Measurements from ENCODE around the gene CSNK1G3. TPM values are rescaled to one million over a fixed set of nuclear protein-coding genes. Genes with fewer than 3 reads are reported as not detected.

CSNK1G3 gene
- total RNA-seq, 2 experiments from 2014 or later, result 20.9 to 23.1 TPM

GRCh38 chr5:123645024-123645603 is 133.1 kb downstream of the CSNK1G3 start:
- no peak for DNase-seq (ENCODE audit: low spot score)
- no peak overlapping the region for H2AFZ ChIP-seq (ENCODE audit: low read length)
- no peaks in the 10 kb centered on the region for H3K36me3 ChIP-seq (ENCODE audit: insufficient read depth, low read length)
- no peaks in the 10 kb centered on the region for H3K9me3 ChIP-seq (ENCODE audit: low read length)
- no peaks in the 10 kb centered on the region for H3K4me1 ChIP-seq (ENCODE audit: insufficient read depth, low read length, poor library complexity, severe bottlenecking)
- no peak overlapping the region for H3K4me3 ChIP-seq (ENCODE audit: low read depth, low read length, poor library complexity, severe bottlenecking)
- no peaks in the 10 kb centered on the region for H3K79me2 ChIP-seq (ENCODE audit: insufficient read depth, low read depth, low read length)
- H3K27ac ChIP-seq (ENCODE audit: low read depth, low read length, poor library complexity, severe bottlenecking), result no peak overlapping the region
- intact Hi-C loops (cut with micrococcal nuclease; ENCODE audit: unreplicated experiment), result no loop called here
- no TSS peak for BruUV-seq (replicated peaks)
- no peaks in the 10 kb centered on the region for H3K9me2 ChIP-seq (ENCODE audit: insufficient read depth, low read length)
- H4K20me1 ChIP-seq (ENCODE audit: insufficient read depth, low read length), result no peaks in the 10 kb centered on the region
- no peak for TF ChIP-seq CTCF (conservative IDR thresholded peaks at IDR 0.05; ENCODE audit: low read length)
- no peak for TF ChIP-seq EZH2phosphoT487 (IDR thresholded peaks at IDR 0.05; ENCODE audit: borderline replicate concordance, low read depth, low read length)
- CTCF ChIA-PET (ENCODE audit: unreplicated experiment), result no interaction called here
- no peak overlapping the region for H3K4me2 ChIP-seq (ENCODE audit: low read length)
- POLR2A ChIA-PET, result no interaction called here

GRCh38 chr5:123647066-123647465 is 135.1 kb downstream of the CSNK1G3 start:
- ChIA-PET CTCF (ENCODE audit: unreplicated experiment) (interaction anchor here (1.1 kb wide), 1 partner anchor 26 kb away, joined by 3 read pairs; no protein-coding TSS in a partner anchor), POLR2A (interaction anchor here (0.8 to 0.9 kb wide), 2 partner anchors 13 to 1686 kb away, joined by 3 to 4 read pairs; no protein-coding TSS in a partner anchor)
- Histone ChIP-seq H3K27ac (ENCODE audit: low read depth, low read length, poor library complexity, severe bottlenecking) (no peak overlapping the region), H3K79me2 (ENCODE audit: insufficient read depth, low read depth, low read length) (no peaks in the 10 kb centered on the region), H3K36me3 (ENCODE audit: insufficient read depth, low read length) (no peaks in the 10 kb centered on the region), H3K4me1 (ENCODE audit: insufficient read depth, low read length, poor library complexity, severe bottlenecking) (no peaks in the 10 kb centered on the region), H2AFZ (ENCODE audit: low read length) (no peak overlapping the region), H3K4me3 (ENCODE audit: low read depth, low read length, poor library complexity, severe bottlenecking) (no peak overlapping the region), H3K9me2 (ENCODE audit: insufficient read depth, low read length) (no peaks in the 10 kb centered on the region), H3K4me2 (ENCODE audit: low read length) (no peak overlapping the region), H3K9me3 (ENCODE audit: low read length) (no peaks in the 10 kb centered on the region), H4K20me1 (ENCODE audit: insufficient read depth, low read length) (no peaks in the 10 kb centered on the region)
- BruUV-seq (replicated peaks), result no TSS peak
- TF ChIP-seq CTCF (conservative IDR thresholded peaks at IDR 0.05; ENCODE audit: low read length) (no peak), EZH2phosphoT487 (IDR thresholded peaks at IDR 0.05; ENCODE audit: borderline replicate concordance, low read depth, low read length) (no peak)
- intact Hi-C loops (cut with micrococcal nuclease; ENCODE audit: unreplicated experiment), result no loop called here
- DNase-seq (ENCODE audit: low spot score), result no peak

GRCh38 chr5:123651234-123651633 is 139.3 kb downstream of the CSNK1G3 start:
- ChIA-PET CTCF (ENCODE audit: unreplicated experiment) (no interaction called here), POLR2A (interaction anchor here (0.6 to 1.3 kb wide), 3 partner anchors 11 to 450 kb away, joined by 3 to 4 read pairs (median 3); no protein-coding TSS in a partner anchor)
- no peak overlapping the region for H3K4me3 ChIP-seq (ENCODE audit: low read depth, low read length, poor library complexity, severe bottlenecking)
- DNase-seq (ENCODE audit: low spot score), result no peak
- H3K79me2 ChIP-seq (ENCODE audit: insufficient read depth, low read depth, low read length), result no peaks in the 10 kb centered on the region
- no peak for TF ChIP-seq CTCF (conservative IDR thresholded peaks at IDR 0.05; ENCODE audit: low read length)
- no peak for TF ChIP-seq EZH2phosphoT487 (IDR thresholded peaks at IDR 0.05; ENCODE audit: borderline replicate concordance, low read depth, low read length)
- no peak overlapping the region for H2AFZ ChIP-seq (ENCODE audit: low read length)
- BruUV-seq (replicated peaks), result no TSS peak
- H4K20me1 ChIP-seq (ENCODE audit: insufficient read depth, low read length), result no peaks in the 10 kb centered on the region
- H3K27ac ChIP-seq (ENCODE audit: low read depth, low read length, poor library complexity, severe bottlenecking), result no peak overlapping the region
- no peaks in the 10 kb centered on the region for H3K9me2 ChIP-seq (ENCODE audit: insufficient read depth, low read length)
- H3K4me2 ChIP-seq (ENCODE audit: low read length), result no peak overlapping the region
- intact Hi-C loops (cut with micrococcal nuclease; ENCODE audit: unreplicated experiment), result no loop called here
- H3K9me3 ChIP-seq (ENCODE audit: low read length), result no peaks in the 10 kb centered on the region
- no peaks in the 10 kb centered on the region for H3K36me3 ChIP-seq (ENCODE audit: insufficient read depth, low read length)
- no peaks in the 10 kb centered on the region for H3K4me1 ChIP-seq (ENCODE audit: insufficient read depth, low read length, poor library complexity, severe bottlenecking)

Measured in OCI-LY7 (cell line).